Measurements from ENCODE around the gene WNT11.

DNA sequence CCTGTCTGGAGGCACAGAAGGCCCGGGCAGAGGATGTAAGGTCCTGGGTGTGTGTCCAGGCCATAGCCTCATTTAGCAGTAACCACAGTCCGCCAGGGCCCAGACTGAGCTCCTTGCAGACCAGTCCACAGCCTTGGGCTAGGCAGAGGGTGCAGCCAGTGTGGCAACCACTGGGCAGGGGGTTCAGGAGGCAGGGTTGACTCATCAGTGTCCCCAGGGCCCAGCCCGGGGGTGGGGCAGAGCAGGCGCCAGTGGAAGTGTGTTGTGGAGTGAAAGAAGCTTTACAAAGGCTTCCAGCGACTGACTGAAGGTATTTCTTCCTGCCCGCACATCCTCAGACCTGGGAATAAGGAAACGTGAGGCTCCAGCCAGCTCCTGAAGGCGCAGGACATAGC lies 27.7 kb upstream of the WNT11 start:
- TF ChIP-seq, protein P1, sequence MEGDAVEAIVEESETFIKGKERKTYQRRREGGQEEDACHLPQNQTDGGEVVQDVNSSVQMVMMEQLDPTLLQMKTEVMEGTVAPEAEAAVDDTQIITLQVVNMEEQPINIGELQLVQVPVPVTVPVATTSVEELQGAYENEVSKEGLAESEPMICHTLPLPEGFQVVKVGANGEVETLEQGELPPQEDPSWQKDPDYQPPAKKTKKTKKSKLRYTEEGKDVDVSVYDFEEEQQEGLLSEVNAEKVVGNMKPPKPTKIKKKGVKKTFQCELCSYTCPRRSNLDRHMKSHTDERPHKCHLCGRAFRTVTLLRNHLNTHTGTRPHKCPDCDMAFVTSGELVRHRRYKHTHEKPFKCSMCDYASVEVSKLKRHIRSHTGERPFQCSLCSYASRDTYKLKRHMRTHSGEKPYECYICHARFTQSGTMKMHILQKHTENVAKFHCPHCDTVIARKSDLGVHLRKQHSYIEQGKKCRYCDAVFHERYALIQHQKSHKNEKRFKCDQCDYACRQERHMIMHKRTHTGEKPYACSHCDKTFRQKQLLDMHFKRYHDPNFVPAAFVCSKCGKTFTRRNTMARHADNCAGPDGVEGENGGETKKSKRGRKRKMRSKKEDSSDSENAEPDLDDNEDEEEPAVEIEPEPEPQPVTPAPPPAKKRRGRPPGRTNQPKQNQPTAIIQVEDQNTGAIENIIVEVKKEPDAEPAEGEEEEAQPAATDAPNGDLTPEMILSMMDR (IDR thresholded peaks at IDR 0.05), result no peak
- TF ChIP-seq POLR2A (IDR thresholded peaks at IDR 0.05), result no peak

All from esophagus squamous epithelium (tissue), 4 donors.